ENCODE data around the gene CEP162. TPM values are rescaled to one million over a fixed set of nuclear protein-coding genes. Genes with fewer than 3 reads are reported as not detected.
"Not testable (repeated sequence)": the region's sequence is repeated elsewhere in the genome, so short reads cannot be mapped to it uniquely, and the experiment has no call there.

The CEP162 gene
- total RNA-seq, 3 donors from 2014 or later = 7.5 to 13.0 (median 9.5) TPM

DNA sequence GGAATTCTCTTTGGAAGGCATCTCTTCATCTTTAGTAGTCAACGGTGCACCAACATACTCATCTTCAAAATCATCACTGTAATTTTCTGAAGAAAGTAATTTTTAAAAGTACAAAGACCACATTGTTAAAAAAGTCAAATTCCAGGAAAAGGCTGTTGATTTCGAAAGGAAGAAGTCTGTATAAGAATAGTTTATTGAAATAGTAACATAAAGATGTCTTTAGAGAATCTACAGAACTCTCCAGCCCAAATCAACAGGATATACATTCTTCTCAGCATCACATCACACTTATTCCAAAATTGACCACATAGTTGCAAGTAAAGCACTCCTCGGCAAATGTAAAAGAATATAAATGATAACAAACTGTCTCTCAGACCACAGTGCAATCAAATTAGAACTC is 23.4 kb downstream of the CEP162 start:
- H3K9me3 ChIP-seq = no peaks in the 10 kb centered on the region
- DNase-seq = no peak
- H3K36me3 ChIP-seq (ENCODE audit: low read depth) = no peaks in the 10 kb centered on the region
- ATAC-seq = no peak
- no peaks in the 10 kb centered on the region for H3K4me1 ChIP-seq (ENCODE audit: low read depth)
- TF ChIP-seq, protein P1, sequence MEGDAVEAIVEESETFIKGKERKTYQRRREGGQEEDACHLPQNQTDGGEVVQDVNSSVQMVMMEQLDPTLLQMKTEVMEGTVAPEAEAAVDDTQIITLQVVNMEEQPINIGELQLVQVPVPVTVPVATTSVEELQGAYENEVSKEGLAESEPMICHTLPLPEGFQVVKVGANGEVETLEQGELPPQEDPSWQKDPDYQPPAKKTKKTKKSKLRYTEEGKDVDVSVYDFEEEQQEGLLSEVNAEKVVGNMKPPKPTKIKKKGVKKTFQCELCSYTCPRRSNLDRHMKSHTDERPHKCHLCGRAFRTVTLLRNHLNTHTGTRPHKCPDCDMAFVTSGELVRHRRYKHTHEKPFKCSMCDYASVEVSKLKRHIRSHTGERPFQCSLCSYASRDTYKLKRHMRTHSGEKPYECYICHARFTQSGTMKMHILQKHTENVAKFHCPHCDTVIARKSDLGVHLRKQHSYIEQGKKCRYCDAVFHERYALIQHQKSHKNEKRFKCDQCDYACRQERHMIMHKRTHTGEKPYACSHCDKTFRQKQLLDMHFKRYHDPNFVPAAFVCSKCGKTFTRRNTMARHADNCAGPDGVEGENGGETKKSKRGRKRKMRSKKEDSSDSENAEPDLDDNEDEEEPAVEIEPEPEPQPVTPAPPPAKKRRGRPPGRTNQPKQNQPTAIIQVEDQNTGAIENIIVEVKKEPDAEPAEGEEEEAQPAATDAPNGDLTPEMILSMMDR (IDR thresholded peaks at IDR 0.05) = no peak
- intact Hi-C loops (cut with DNase I, micrococcal nuclease) = no loop called here
- H3K4me3 ChIP-seq = no peak overlapping the region

DNA sequence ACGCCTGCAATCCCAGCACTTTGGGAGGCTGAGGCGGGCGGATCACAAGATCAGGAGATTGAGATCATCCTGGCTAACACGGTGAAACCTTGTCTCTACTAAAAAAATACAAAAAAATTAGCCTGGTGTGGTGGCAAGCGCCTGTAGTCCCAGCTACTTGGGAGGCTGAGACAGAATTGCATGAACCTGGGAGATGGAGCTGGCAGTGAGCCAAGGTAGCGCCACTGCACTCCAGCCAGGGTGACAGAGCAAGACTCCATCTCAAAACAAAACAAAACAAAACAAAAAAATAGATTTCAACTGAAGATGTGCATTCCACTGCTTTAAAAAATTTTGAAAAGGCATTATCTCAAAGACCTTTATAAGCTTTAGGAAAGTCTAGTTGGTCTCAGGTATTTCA is 27.5 kb downstream of the CEP162 start:
- H3K9me3 ChIP-seq; DNase-seq; ATAC-seq; H3K4me3 ChIP-seq; H3K36me3 ChIP-seq (ENCODE audit: low read depth); H3K4me1 ChIP-seq (ENCODE audit: low read depth); intact Hi-C loops (cut with DNase I, micrococcal nuclease): not testable (repeated sequence)

DNA sequence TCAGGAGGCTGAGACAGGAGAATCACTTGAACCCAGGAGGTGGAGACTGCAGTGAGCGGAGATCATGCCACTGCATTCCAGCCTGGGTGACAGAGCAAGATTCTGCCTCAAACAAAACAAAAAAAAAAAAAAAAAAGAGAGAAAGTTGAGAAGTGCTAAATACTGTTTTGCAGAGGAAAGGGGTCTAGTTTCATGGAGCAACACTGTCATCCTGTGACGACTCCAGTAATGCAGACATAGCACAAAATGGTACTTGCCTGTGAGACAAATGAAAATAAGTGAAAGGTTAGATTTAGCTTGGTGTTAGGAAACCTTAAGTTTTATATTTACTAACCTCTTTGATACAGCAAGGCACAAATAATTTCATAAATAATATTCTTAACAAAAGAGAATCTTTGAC is 29.7 kb downstream of the CEP162 start:
- ATAC-seq (no peak), DNase-seq (no peak)
- Histone ChIP-seq H3K4me1 (ENCODE audit: low read depth) (no peaks in the 10 kb centered on the region), H3K9me3 (no peaks in the 10 kb centered on the region), H3K36me3 (ENCODE audit: low read depth) (no peaks in the 10 kb centered on the region), H3K4me3 (no peak overlapping the region)
- TF ChIP-seq, protein P1 (IDR thresholded peaks at IDR 0.05) = no peak
- intact Hi-C loops (cut with DNase I, micrococcal nuclease) = no loop called here

GRCh38 chr6:84193114-84193708 is 34.2 kb downstream of the CEP162 start:
- ATAC-seq = no peak

GRCh38 chr6:84191802-84192201 is 35.6 kb downstream of the CEP162 start:
- intact Hi-C loops (cut with DNase I, micrococcal nuclease) = no loop called here
- no peak for ATAC-seq
- no peak for DNase-seq
- H3K4me3 ChIP-seq = no peak overlapping the region
- H3K36me3 ChIP-seq (ENCODE audit: low read depth) = no peaks in the 10 kb centered on the region
- no peaks in the 10 kb centered on the region for H3K9me3 ChIP-seq
- TF ChIP-seq, protein P1 (IDR thresholded peaks at IDR 0.05) = no peak
- H3K4me1 ChIP-seq (ENCODE audit: low read depth) = no peaks in the 10 kb centered on the region

More at GRCh38 chr6:84193114-84193708, 34.2 kb downstream of the CEP162 start:
- TF ChIP-seq, protein P1 (IDR thresholded peaks at IDR 0.05) = no peak
- H3K9me3 ChIP-seq = no peaks in the 10 kb centered on the region
- no peak overlapping the region for H3K4me3 ChIP-seq
- DNase-seq = no peak
- no peaks in the 10 kb centered on the region for H3K36me3 ChIP-seq (ENCODE audit: low read depth)
- intact Hi-C loops (cut with DNase I, micrococcal nuclease) = no loop called here
- no peaks in the 10 kb centered on the region for H3K4me1 ChIP-seq (ENCODE audit: low read depth)

- ATAC-seq; H3K4me1 ChIP-seq (ENCODE audit: low read depth); intact Hi-C loops (cut with DNase I, micrococcal nuclease); H3K4me3 ChIP-seq; DNase-seq; H3K9me3 ChIP-seq; H3K36me3 ChIP-seq (ENCODE audit: low read depth): not testable (repeated sequence)
These were observed 38.1 kb downstream of the CEP162 start for GRCh38 chr6:84189356-84189755.

- intact Hi-C loops (cut with DNase I, micrococcal nuclease) = no loop called here
- no peaks in the 10 kb centered on the region for H3K36me3 ChIP-seq (ENCODE audit: low read depth)
- H3K4me1 ChIP-seq (ENCODE audit: low read depth) = no peaks in the 10 kb centered on the region
- ATAC-seq (no peak), DNase-seq (no peak)
- TF ChIP-seq, protein P1 (IDR thresholded peaks at IDR 0.05) = no peak
- H3K4me3 ChIP-seq = no peak overlapping the region
- no peaks in the 10 kb centered on the region for H3K9me3 ChIP-seq
These were observed 44.0 kb downstream of the CEP162 start for GRCh38 chr6:84183430-84183829.
